NCI-H748 (cell line): ENCODE measurements around the gene HSD11B1.

Source experiments
- DNase-seq: peaks from one replicate; lab custom pipeline; 2025; ENCODE audit not compliant: unreplicated experiment; lab: John Stamatoyannopoulos, UW

The HSD11B1 gene

GRCh38 chr1:209751627-209752231 lies 47.1 kb downstream of the HSD11B1 start:
- no peak for DNase-seq

- no peak for DNase-seq
Observed at GRCh38 chr1:209752890-209753289, 48.2 kb downstream of the HSD11B1 start.

GRCh38 chr1:209755256-209755655 lies 50.6 kb downstream of the HSD11B1 start:
- no peak for DNase-seq

GRCh38 chr1:209755926-209756614 lies 51.4 kb downstream of the HSD11B1 start, which contains the start of gene TRAF3IP3:
Gene TRAF3IP3, plus strand, starts transcription at chr1:209756053. Its CDS starts 3,987 bp downstream, at chr1:209760040.
- no peak for DNase-seq

GRCh38 chr1:209756615-209757445 lies 52.2 kb downstream of the HSD11B1 start:
- DNase-seq = no peak

GRCh38 chr1:209758400-209758799 lies 53.8 kb downstream of the HSD11B1 start:
- DNase-seq = no peak

- no peak for DNase-seq
Observed at GRCh38 chr1:209759829-209760359, 55.2 kb downstream of the HSD11B1 start.

GRCh38 chr1:209761011-209761635 lies 56.5 kb downstream of the HSD11B1 start:
- DNase-seq = no peak

GRCh38 chr1:209766051-209766450 lies 61.4 kb downstream of the HSD11B1 start:
- DNase-seq = no peak

GRCh38 chr1:209767096-209767495 lies 62.5 kb downstream of the HSD11B1 start:
- DNase-seq = no peak

GRCh38 chr1:209767706-209768105 lies 63.1 kb downstream of the HSD11B1 start:
- DNase-seq = no peak

- no peak for DNase-seq
Observed at GRCh38 chr1:209768354-209768774, 63.7 kb downstream of the HSD11B1 start.

GRCh38 chr1:209769171-209769904 lies 64.7 kb downstream of the HSD11B1 start:
- no peak for DNase-seq

GRCh38 chr1:209769971-209770370 lies 65.3 kb downstream of the HSD11B1 start:
- no peak for DNase-seq

- no peak for DNase-seq
Observed at GRCh38 chr1:209770636-209771415, 66.2 kb downstream of the HSD11B1 start.

GRCh38 chr1:209772126-209772525 lies 67.5 kb downstream of the HSD11B1 start:
- DNase-seq = no peak

GRCh38 chr1:209774592-209774991 lies 69.9 kb downstream of the HSD11B1 start:
- DNase-seq = no peak

- DNase-seq = no peak
Observed at GRCh38 chr1:209775678-209776077, 71.0 kb downstream of the HSD11B1 start.

GRCh38 chr1:209777587-209777986 lies 72.9 kb downstream of the HSD11B1 start:
- DNase-seq = no peak

- DNase-seq = no peak
Observed at GRCh38 chr1:209778102-209778501, 73.5 kb downstream of the HSD11B1 start.
